Loucy (cell line): ENCODE results near the gene HMGCS2.

Experiments
- H2AFZ ChIP-seq: fragments of 200-600 bp; sonication (generic); 2 replicates; pipeline ENCODE4 v1.6.0; 2016; ENCODE audit warnings: antibody characterized with exemption, mild to moderate bottlenecking, low read length, moderate library complexity
- H3F3A ChIP-seq: fragments of 200-600 bp; 2 replicates; pipeline ENCODE4 v1.6.0; 2016; ENCODE audit warnings: antibody characterized with exemption, low read depth, mild to moderate bottlenecking
- H3K27me3 ChIP-seq: fragments of 200-600 bp; sonication (generic); 2 replicates; pipeline ENCODE4 v1.6.1; 2014; ENCODE audit warnings: low read length, mild to moderate bottlenecking; ENCODE audit not compliant: insufficient read depth, poor library complexity, severe bottlenecking
- H3K36me3 ChIP-seq: fragments of 200-600 bp; sonication (generic); 2 replicates; pipeline ENCODE4 v1.6.1; 2016; ENCODE audit warnings: low read length; ENCODE audit not compliant: insufficient read depth
- H3K4me1 ChIP-seq: fragments of 200-600 bp; sonication (generic); 2 replicates; pipeline ENCODE4 v1.5.1; 2014; ENCODE audit warnings: low read length, mild to moderate bottlenecking; ENCODE audit not compliant: insufficient read depth, poor library complexity, severe bottlenecking
- H3K4me2 ChIP-seq: fragments of 200-600 bp; sonication (generic); 2 replicates; pipeline ENCODE4 v1.6.0; 2014; ENCODE audit warnings: antibody characterized with exemption, low read length, low read depth, mild to moderate bottlenecking; ENCODE audit not compliant: poor library complexity, severe bottlenecking
- H3K4me3 ChIP-seq: fragments of 200-600 bp; sonication (generic); 2 replicates; pipeline ENCODE4 v1.5.1; 2014; ENCODE audit warnings: low read length, mild to moderate bottlenecking, mixed read lengths; ENCODE audit not compliant: poor library complexity, severe bottlenecking
- H3K79me2 ChIP-seq: fragments of 200-600 bp; sonication (generic); 2 replicates; pipeline ENCODE4 v1.6.1; 2014; ENCODE audit warnings: low read length; ENCODE audit not compliant: insufficient read depth
- H3K9ac ChIP-seq: fragments of 200-600 bp; sonication (generic); 2 replicates; pipeline ENCODE4 v1.6.0; 2014; ENCODE audit warnings: mild to moderate bottlenecking, low read depth, low read length, moderate library complexity; ENCODE audit not compliant: poor library complexity, severe bottlenecking
- H3K9me2 ChIP-seq: fragments of 200-600 bp; sonication (generic); replicated peaks from 2 replicates; pipeline ENCODE4 v1.6.1; 2016; ENCODE audit warnings: low read depth, low read length, mixed read lengths
- H3K9me3 ChIP-seq: fragments of 200-600 bp; sonication (generic); 2 replicates; pipeline ENCODE4 v1.6.1; 2014; ENCODE audit warnings: mild to moderate bottlenecking, antibody characterized with exemption, low read length, low read depth; ENCODE audit not compliant: insufficient read depth
- H4K20me1 ChIP-seq: fragments of 200-600 bp; sonication (generic); 2 replicates; pipeline ENCODE4 v1.6.0; 2014; ENCODE audit warnings: antibody characterized with exemption, low read length, mild to moderate bottlenecking; ENCODE audit not compliant: insufficient read depth, poor library complexity, severe bottlenecking
- EZH2phosphoT487 ChIP-seq: fragments of 200-600 bp; IDR thresholded peaks from 2 replicates; pipeline ENCODE4 v1.6.1; 2018; ENCODE audit warnings: antibody characterized with exemption, mild to moderate bottlenecking, moderate library complexity, borderline replicate concordance
- TF ChIP-seq, protein P1 (sequence below): fragments of 200-600 bp; sonication (generic); conservative IDR thresholded peaks from 2 replicates; pipeline ENCODE4 v1.5.1; 2014; ENCODE audit warnings: mild to moderate bottlenecking, antibody characterized with exemption, low read length

Gene HMGCS2

DNA sequence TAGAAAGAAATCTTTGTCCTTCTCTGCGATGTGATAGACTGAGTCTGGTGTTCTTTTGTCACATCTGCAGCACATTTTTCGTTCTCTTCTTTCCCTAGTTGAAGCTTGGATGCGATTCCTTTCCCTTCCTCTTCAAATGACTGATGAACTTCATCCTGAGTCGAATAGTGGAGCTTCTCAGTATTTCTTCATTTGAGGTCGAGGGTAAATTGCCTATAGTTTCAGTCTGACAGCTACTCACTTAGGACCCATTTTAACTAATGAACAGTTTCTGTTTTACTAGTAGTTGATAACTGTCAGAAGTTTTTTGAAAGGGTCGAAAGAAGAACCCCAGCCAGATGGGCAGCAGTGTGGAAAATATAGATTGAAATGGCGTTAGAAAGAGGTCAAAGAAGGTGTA is 47.2 kb upstream of the HMGCS2 start:
- no peaks in the 10 kb centered on the region for H4K20me1 ChIP-seq
- H3K79me2 ChIP-seq = no peaks in the 10 kb centered on the region
- H3K9ac ChIP-seq = no peak overlapping the region
- no peak overlapping the region for H3K4me2 ChIP-seq
- no peaks in the 10 kb centered on the region for H3K9me2 ChIP-seq
- H3K4me3 ChIP-seq = no peak overlapping the region
- no peaks in the 10 kb centered on the region for H3K36me3 ChIP-seq
- no peak for TF ChIP-seq EZH2phosphoT487
- TF ChIP-seq, protein P1, sequence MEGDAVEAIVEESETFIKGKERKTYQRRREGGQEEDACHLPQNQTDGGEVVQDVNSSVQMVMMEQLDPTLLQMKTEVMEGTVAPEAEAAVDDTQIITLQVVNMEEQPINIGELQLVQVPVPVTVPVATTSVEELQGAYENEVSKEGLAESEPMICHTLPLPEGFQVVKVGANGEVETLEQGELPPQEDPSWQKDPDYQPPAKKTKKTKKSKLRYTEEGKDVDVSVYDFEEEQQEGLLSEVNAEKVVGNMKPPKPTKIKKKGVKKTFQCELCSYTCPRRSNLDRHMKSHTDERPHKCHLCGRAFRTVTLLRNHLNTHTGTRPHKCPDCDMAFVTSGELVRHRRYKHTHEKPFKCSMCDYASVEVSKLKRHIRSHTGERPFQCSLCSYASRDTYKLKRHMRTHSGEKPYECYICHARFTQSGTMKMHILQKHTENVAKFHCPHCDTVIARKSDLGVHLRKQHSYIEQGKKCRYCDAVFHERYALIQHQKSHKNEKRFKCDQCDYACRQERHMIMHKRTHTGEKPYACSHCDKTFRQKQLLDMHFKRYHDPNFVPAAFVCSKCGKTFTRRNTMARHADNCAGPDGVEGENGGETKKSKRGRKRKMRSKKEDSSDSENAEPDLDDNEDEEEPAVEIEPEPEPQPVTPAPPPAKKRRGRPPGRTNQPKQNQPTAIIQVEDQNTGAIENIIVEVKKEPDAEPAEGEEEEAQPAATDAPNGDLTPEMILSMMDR = no peak
- no peak overlapping the region for H2AFZ ChIP-seq
- no peaks in the 10 kb centered on the region for H3K9me3 ChIP-seq
- H3F3A ChIP-seq = no peaks in the 10 kb centered on the region
- H3K27me3 ChIP-seq = no peaks in the 10 kb centered on the region
- H3K4me1 ChIP-seq = peaks cover 19% of the 10 kb centered on the region

DNA sequence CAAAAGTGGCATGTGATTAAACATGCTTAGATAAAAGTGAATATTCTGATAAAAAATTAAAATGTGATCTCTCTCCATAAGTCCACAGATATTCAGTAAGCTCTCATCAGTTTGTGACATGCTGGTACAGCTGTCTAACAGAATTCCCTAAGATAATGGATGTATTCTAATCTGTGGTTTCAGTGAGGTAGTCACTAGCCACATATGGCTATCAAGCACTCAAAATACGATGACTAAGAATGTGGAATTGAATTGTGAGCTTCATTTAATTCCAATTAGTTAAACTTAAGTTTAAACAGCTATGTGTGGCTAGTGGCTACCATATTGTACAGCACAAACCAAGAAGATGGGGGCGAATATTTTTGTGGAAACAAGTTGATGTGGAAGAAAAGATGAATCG is 46.7 kb upstream of the HMGCS2 start:
- no peaks in the 10 kb centered on the region for H3F3A ChIP-seq
- no peak overlapping the region for H3K9ac ChIP-seq
- no peaks in the 10 kb centered on the region for H4K20me1 ChIP-seq
- H3K9me2 ChIP-seq = no peaks in the 10 kb centered on the region
- H3K9me3 ChIP-seq = no peaks in the 10 kb centered on the region
- H3K4me1 ChIP-seq = peaks cover 19% of the 10 kb centered on the region
- no peak overlapping the region for H3K4me2 ChIP-seq
- H3K36me3 ChIP-seq = no peaks in the 10 kb centered on the region
- H3K4me3 ChIP-seq = no peak overlapping the region
- H3K79me2 ChIP-seq = no peaks in the 10 kb centered on the region
- no peak for TF ChIP-seq EZH2phosphoT487
- TF ChIP-seq, protein P1 = no peak
- H3K27me3 ChIP-seq = no peaks in the 10 kb centered on the region
- H2AFZ ChIP-seq = no peak overlapping the region

DNA sequence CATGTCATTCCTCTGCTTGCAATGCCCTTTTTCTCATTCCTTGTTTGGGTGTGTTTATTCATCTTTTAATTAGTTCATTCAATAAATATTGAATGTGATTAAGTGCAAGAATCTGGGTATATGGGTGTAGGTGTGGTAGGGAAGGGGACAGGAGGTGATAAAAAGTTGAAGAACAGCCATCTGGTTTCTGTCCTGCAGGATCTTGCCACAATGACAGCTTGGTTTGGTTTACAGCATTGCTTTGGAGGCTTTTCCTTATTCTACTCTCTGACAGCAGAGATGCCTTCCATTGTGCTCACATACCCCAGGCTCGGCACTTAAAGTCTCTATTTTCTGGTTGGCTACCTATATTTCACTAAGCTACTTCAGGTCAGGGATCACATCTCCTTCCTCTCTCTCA is 45.6 kb upstream of the HMGCS2 start:
- no peaks in the 10 kb centered on the region for H3K9me2 ChIP-seq

More for the DNA sequence above, 45.6 kb upstream of the HMGCS2 start:
- Histone ChIP-seq H3F3A (no peaks in the 10 kb centered on the region), H3K27me3 (no peaks in the 10 kb centered on the region), H3K4me2 (no peak overlapping the region), H3K4me1 (peaks cover 19% of the 10 kb centered on the region), H3K36me3 (no peaks in the 10 kb centered on the region), H3K9me3 (no peaks in the 10 kb centered on the region), H3K4me3 (no peak overlapping the region), H3K79me2 (no peaks in the 10 kb centered on the region), H4K20me1 (no peaks in the 10 kb centered on the region), H3K9ac (no peak overlapping the region), H2AFZ (no peak overlapping the region)
- TF ChIP-seq EZH2phosphoT487 = no peak
- TF ChIP-seq, protein P1 = no peak
